Measurements from ENCODE around the gene PDCD5.

The PDCD5 gene

GRCh38 chr19:32631381-32631780 lies 50.4 kb downstream of the PDCD5 start:
- no peak for DNase-seq (ENCODE audit: low read depth in 2 of 2)

Measured in stimulated activated CD4-positive, alpha-beta T cell treated with anti-CD3 and anti-CD28 coated beads, Interleukin-15, amount 100 ng/mL, for 48 hours (primary cell).